H9 (cell line): ENCODE data around the gene USP49. TPM values are rescaled to one million over a fixed set of nuclear protein-coding genes. Genes with fewer than 3 reads are reported as not detected.

Experiments
- DNase-seq: peaks from one replicate; pipeline ENCODE4 v3.0.0-alpha.2; 2017
- H2AFZ ChIP-seq: one replicate; pipeline ENCODE4 v1.6.1; 2013; ENCODE audit warnings: mild to moderate bottlenecking, low read length, control low read depth, moderate library complexity
- H2AK5ac ChIP-seq: 2 replicates; pipeline ENCODE4 v1.6.1; 2013; ENCODE audit warnings: low read length, control low read depth, mixed read lengths; ENCODE audit not compliant: insufficient read length
- H2BK120ac ChIP-seq: one replicate; pipeline ENCODE4 v1.6.1; 2013; ENCODE audit warnings: low read depth, mild to moderate bottlenecking, low read length, control low read depth, inconsistent platforms; ENCODE audit not compliant: poor library complexity, severe bottlenecking
- H2BK12ac ChIP-seq: 2 replicates; pipeline ENCODE4 v1.6.1; 2013; ENCODE audit warnings: low read length, control low read depth, mixed read lengths, low read depth; ENCODE audit not compliant: insufficient read length
- H2BK15ac ChIP-seq: 2 replicates; pipeline ENCODE4 v1.6.1; 2013; ENCODE audit warnings: low read depth, low read length, control low read depth
- H2BK20ac ChIP-seq: one replicate; pipeline ENCODE4 v1.6.1; 2013; ENCODE audit warnings: low read depth, mild to moderate bottlenecking, low read length, control low read depth, inconsistent platforms; ENCODE audit not compliant: poor library complexity, severe bottlenecking
- H2BK5ac ChIP-seq: 2 replicates; pipeline ENCODE4 v1.6.1; 2013; ENCODE audit warnings: low read length, control low read depth, mixed read lengths; ENCODE audit not compliant: insufficient read length
- H3K14ac ChIP-seq: 2 replicates; pipeline ENCODE4 v1.6.1; 2013; ENCODE audit warnings: low read length, control low read depth; ENCODE audit not compliant: insufficient read depth
- H3K18ac ChIP-seq: 2 replicates; pipeline ENCODE4 v1.6.1; 2013; ENCODE audit warnings: low read depth, mild to moderate bottlenecking, mixed read lengths, low read length, control low read depth; ENCODE audit not compliant: insufficient read length
- H3K23ac ChIP-seq: 2 replicates; pipeline ENCODE4 v1.6.1; 2013; ENCODE audit warnings: low read length, control low read depth, mixed read lengths, low read depth; ENCODE audit not compliant: insufficient read length
- H3K23me2 ChIP-seq: 2 replicates; pipeline ENCODE4 v1.6.1; 2013; ENCODE audit warnings: low read depth, mild to moderate bottlenecking, mixed read lengths, low read length, control low read depth; ENCODE audit not compliant: insufficient read length, poor library complexity, severe bottlenecking
- H3K27ac ChIP-seq: 2 replicates; pipeline ENCODE4 v1.5.1; 2013; ENCODE audit warnings: low read length, control low read depth, mixed read lengths, low read depth; ENCODE audit not compliant: insufficient read length
- H3K27me3 ChIP-seq: 2 replicates; pipeline ENCODE4 v1.6.1; 2013; ENCODE audit warnings: low read length, control low read depth, inconsistent platforms; ENCODE audit not compliant: insufficient read depth
- H3K4ac ChIP-seq: 2 replicates; pipeline ENCODE4 v1.6.1; 2013; ENCODE audit warnings: low read depth, mild to moderate bottlenecking, control low read depth, inconsistent platforms, low read length, moderate library complexity
- H3K4me1 ChIP-seq: 2 replicates; pipeline ENCODE4 v1.6.1; 2013; ENCODE audit warnings: low read length, control low read depth, inconsistent platforms; ENCODE audit not compliant: insufficient read depth
- H3K4me2 ChIP-seq: 2 replicates; pipeline ENCODE4 v1.6.1; 2013; ENCODE audit warnings: low read length, control low read depth, mixed read lengths; ENCODE audit not compliant: insufficient read length, insufficient read depth
- H3K56ac ChIP-seq: 2 replicates; pipeline ENCODE4 v1.6.1; 2013; ENCODE audit warnings: low read depth, mild to moderate bottlenecking, mixed read lengths, low read length, control low read depth; ENCODE audit not compliant: insufficient read length
- H3K79me1 ChIP-seq: 2 replicates; pipeline ENCODE4 v1.6.1; 2013; ENCODE audit warnings: low read depth, mild to moderate bottlenecking, moderate library complexity, low read length, control low read depth, inconsistent platforms; ENCODE audit not compliant: insufficient read depth, poor library complexity, severe bottlenecking
- H3K79me2 ChIP-seq: 2 replicates; pipeline ENCODE4 v1.6.1; 2013; ENCODE audit warnings: low read length, control low read depth, inconsistent platforms; ENCODE audit not compliant: insufficient read depth
- H3K9ac ChIP-seq: 2 replicates; pipeline ENCODE4 v1.6.1; 2013; ENCODE audit warnings: low read length, control low read depth, mixed read lengths; ENCODE audit not compliant: insufficient read length; ENCODE audit errors: extremely low read depth
- H3K9me3 ChIP-seq: one replicate; pipeline ENCODE4 v1.6.1; 2013; ENCODE audit warnings: low read depth, low read length, inconsistent platforms; ENCODE audit not compliant: control insufficient read depth
- H3T11ph ChIP-seq: one replicate; pipeline ENCODE4 v1.6.1; 2013; ENCODE audit warnings: mild to moderate bottlenecking, low read length, control low read depth, inconsistent platforms
- H4K20me1 ChIP-seq: one replicate; pipeline ENCODE4 v1.6.1; 2013; ENCODE audit not compliant: control insufficient read depth, insufficient read length, insufficient read depth
- H4K5ac ChIP-seq: 2 replicates; pipeline ENCODE4 v1.6.1; 2013; ENCODE audit warnings: low read depth, mild to moderate bottlenecking, mixed read lengths, low read length, control low read depth; ENCODE audit not compliant: insufficient read length
- H4K8ac ChIP-seq: replicated peaks from 2 replicates; pipeline ENCODE4 v1.6.1; 2013; ENCODE audit warnings: low read length, control low read depth, mixed read lengths, low read depth; ENCODE audit not compliant: insufficient read length
- H4K91ac ChIP-seq: 2 replicates; pipeline ENCODE4 v1.6.1; 2013; ENCODE audit warnings: low read depth, mild to moderate bottlenecking, moderate library complexity, mixed read lengths, low read length, control low read depth; ENCODE audit not compliant: insufficient read length
- H3K27ac Mint-ChIP-seq, 3 experiments: 2 replicates in 2 of 3; 3 replicates in 1 of 3; pipeline ENCODE4 v1.8.0; 2020 to 2021; ENCODE audit warnings: mixed read lengths in 3 of 3, mild to moderate bottlenecking in 1 of 3, moderate library complexity in 1 of 3
- H3K27me3 Mint-ChIP-seq: 2 replicates; pipeline ENCODE4 v1.8.0; 2021; ENCODE audit warnings: low read depth, mild to moderate bottlenecking, moderate library complexity, mixed read lengths
- H3K36me3 Mint-ChIP-seq, 3 experiments: 2 replicates in 2 of 3; 3 replicates in 1 of 3; pipeline ENCODE4 v1.8.0; 2020 to 2021; ENCODE audit warnings: low read depth in 3 of 3, mixed read lengths in 3 of 3; ENCODE audit not compliant: insufficient read depth in 1 of 3
- H3K4me1 Mint-ChIP-seq, 2 experiments: 2 replicates each; pipeline ENCODE4 v1.8.0; 2020; ENCODE audit warnings: mixed read lengths in 2 of 2
- H3K4me3 Mint-ChIP-seq, 2 experiments: 2 replicates in 1 of 2; 3 replicates in 1 of 2; pipeline ENCODE4 v1.8.0; 2020 to 2021; ENCODE audit warnings: mild to moderate bottlenecking in 2 of 2, mixed read lengths in 2 of 2, moderate library complexity in 1 of 2
- H3K9me3 Mint-ChIP-seq, 2 experiments: 2 replicates in 1 of 2; 3 replicates in 1 of 2; pipeline ENCODE4 v1.8.0; 2020; ENCODE audit warnings: mild to moderate bottlenecking in 2 of 2, mixed read lengths in 2 of 2, moderate library complexity in 1 of 2
- CTCF ChIP-seq: fragments of 200-600 bp; sonication (generic); conservative IDR thresholded peaks from 3 replicates; pipeline ENCODE4 v1.8.0; 2021; ENCODE audit warnings: antibody characterized with exemption, mild to moderate bottlenecking
- WGBS: extraction: QIAGEN DNeasy Blood & Tissue Kit; methylation state at CpG from one replicate; pipeline ENCODE4 v1.1.7; 2013; ENCODE audit warnings: missing lambda C conversion rate, low lambda C conversion rate, mixed read lengths; ENCODE audit not compliant: insufficient read length; ENCODE audit errors: extremely low coverage; 5-methylcytosine and 5-hydroxymethylcytosine counted together
- total RNA-seq: library from RNA; stranded (reverse); gene quantifications from 2 replicates; pipeline ENCODE4 v1.2.1, GENCODE V29; 2021

The USP49 gene
- total RNA-seq, 1 experiment from 2014 or later: 19.0 TPM

GRCh38 chr6:41826343-41827022 is 68.7 kb downstream of the USP49 start:
- H2BK15ac ChIP-seq: no peak overlapping the region
- no peak overlapping the region for H3K56ac ChIP-seq
- no peaks in the 10 kb centered on the region for H3K79me2 ChIP-seq
- no peaks in the 10 kb centered on the region for H4K20me1 ChIP-seq
- no peak overlapping the region for H4K8ac ChIP-seq
- H2BK20ac ChIP-seq: no peak overlapping the region
- H2BK5ac ChIP-seq: no peak overlapping the region
- no peak overlapping the region for H2BK12ac ChIP-seq
- H3K79me1 ChIP-seq: no peaks in the 10 kb centered on the region
- H3K9me3 ChIP-seq: no peaks in the 10 kb centered on the region
- no peaks in the 10 kb centered on the region for H3K4me1 Mint-ChIP-seq
- no peak overlapping the region for H4K91ac ChIP-seq
- no peak overlapping the region for H3K27ac ChIP-seq
- no peak for TF ChIP-seq CTCF
- H3K27me3 ChIP-seq: no peaks in the 10 kb centered on the region
- H3K9me3 Mint-ChIP-seq: no peaks in the 10 kb centered on the region
- H3K23me2 ChIP-seq: no peaks in the 10 kb centered on the region
- no peak overlapping the region for H3K14ac ChIP-seq
- no peaks in the 10 kb centered on the region for H3K27me3 Mint-ChIP-seq
- H3K4me1 ChIP-seq: no peaks in the 10 kb centered on the region
- H3K23ac ChIP-seq: no peak overlapping the region
- no peak overlapping the region for H4K5ac ChIP-seq
- no peak overlapping the region for H2AK5ac ChIP-seq
- no peak overlapping the region for H2BK120ac ChIP-seq
- no peak overlapping the region for H2AFZ ChIP-seq
- no peak overlapping the region for H3T11ph ChIP-seq
- H3K4me2 ChIP-seq: no peak overlapping the region
- no CpG with 5 or more reads among the region's 2 CpGs for WGBS
- H3K18ac ChIP-seq: no peak overlapping the region
- DNase-seq: no peak
- no peak overlapping the region for H3K4me3 Mint-ChIP-seq
- no peak overlapping the region for H3K27ac Mint-ChIP-seq
- H3K4ac ChIP-seq: no peak overlapping the region
- H3K9ac ChIP-seq: no peak overlapping the region
- H3K36me3 Mint-ChIP-seq: peaks cover 0 to 2% (median 0%) of the 10 kb centered on the region in 3 experiments; a peak in 1 of 7 replicates
